Measurements from ENCODE around the gene MYO9A. TPM values are rescaled to one million over a fixed set of nuclear protein-coding genes. Genes with fewer than 3 reads are reported as not detected.

Gene MYO9A
- total RNA-seq, 1 experiment from 2014 or later = 34.0 TPM

- BruUV-seq (replicated peaks) = no TSS peak
- no peaks in the 10 kb centered on the region for H3K79me2 ChIP-seq (ENCODE audit: low read depth)
- H3K9me3 ChIP-seq (ENCODE audit: insufficient read depth, low read depth) = no peaks in the 10 kb centered on the region
- CTCF ChIA-PET = no interaction called here
- H3K4me3 ChIP-seq = no peak overlapping the region
- H3K27me3 ChIP-seq (ENCODE audit: insufficient read depth, low read depth) = no peaks in the 10 kb centered on the region
- H3K4me1 ChIP-seq (replicated peaks; ENCODE audit: insufficient read depth) = no peaks in the 10 kb centered on the region
- intact Hi-C loops (cut with micrococcal nuclease; ENCODE audit: unreplicated experiment) = no loop called here
- no peaks in the 10 kb centered on the region for H3K9me2 ChIP-seq (ENCODE audit: insufficient read depth)
- H3F3A ChIP-seq (ENCODE audit: insufficient read depth, low read depth) = no peaks in the 10 kb centered on the region
- POLR2A ChIA-PET (ENCODE audit: unreplicated experiment) = no interaction called here
- no peak overlapping the region for H3K4me2 ChIP-seq
- H3K36me3 ChIP-seq (ENCODE audit: low read depth) = no peaks in the 10 kb centered on the region
- no peak overlapping the region for H3K27ac ChIP-seq
- no peak overlapping the region for H2AFZ ChIP-seq
- DNase-seq = no peak
- TF ChIP-seq CTCF (conservative IDR thresholded peaks at IDR 0.05) = no peak
- TF ChIP-seq EZH2 (IDR thresholded peaks at IDR 0.05; ENCODE audit: low read depth) = no peak
- H4K20me1 ChIP-seq (ENCODE audit: insufficient read depth) = no peaks in the 10 kb centered on the region
Observed at GRCh38 chr15:72086920-72087648, 30.9 kb downstream of the MYO9A start.

- DNase-seq = no peak
- ChIA-PET CTCF (no interaction called here), POLR2A (ENCODE audit: unreplicated experiment) (no interaction called here)
- Histone ChIP-seq H3K4me2 (no peak overlapping the region), H3K79me2 (ENCODE audit: low read depth) (no peaks in the 10 kb centered on the region), H3K27ac (no peak overlapping the region), H3K9me2 (ENCODE audit: insufficient read depth) (no peaks in the 10 kb centered on the region), H3K36me3 (ENCODE audit: low read depth) (no peaks in the 10 kb centered on the region), H4K20me1 (ENCODE audit: insufficient read depth) (no peaks in the 10 kb centered on the region), H3K9me3 (ENCODE audit: insufficient read depth, low read depth) (no peaks in the 10 kb centered on the region), H3F3A (ENCODE audit: insufficient read depth, low read depth) (no peaks in the 10 kb centered on the region), H3K4me1 (replicated peaks; ENCODE audit: insufficient read depth) (no peaks in the 10 kb centered on the region), H3K4me3 (no peak overlapping the region), H2AFZ (no peak overlapping the region), H3K27me3 (ENCODE audit: insufficient read depth, low read depth) (no peaks in the 10 kb centered on the region)
- intact Hi-C loops (cut with micrococcal nuclease; ENCODE audit: unreplicated experiment) = no loop called here
- BruUV-seq (replicated peaks) = no TSS peak
- no peak for TF ChIP-seq CTCF (conservative IDR thresholded peaks at IDR 0.05)
- TF ChIP-seq EZH2 (IDR thresholded peaks at IDR 0.05; ENCODE audit: low read depth) = no peak
Observed at GRCh38 chr15:72086010-72086697, 31.8 kb downstream of the MYO9A start.

- no peak overlapping the region for H3K4me2 ChIP-seq
- no TSS peak for BruUV-seq (replicated peaks)
- no peaks in the 10 kb centered on the region for H3K4me1 ChIP-seq (replicated peaks; ENCODE audit: insufficient read depth)
- ChIA-PET POLR2A (ENCODE audit: unreplicated experiment) (no interaction called here), CTCF (no interaction called here)
- no peaks in the 10 kb centered on the region for H3K36me3 ChIP-seq (ENCODE audit: low read depth)
- H3K27me3 ChIP-seq (ENCODE audit: insufficient read depth, low read depth) = no peaks in the 10 kb centered on the region
- TF ChIP-seq EZH2 (IDR thresholded peaks at IDR 0.05; ENCODE audit: low read depth) (no peak), CTCF (conservative IDR thresholded peaks at IDR 0.05) (no peak)
- intact Hi-C loops (cut with micrococcal nuclease; ENCODE audit: unreplicated experiment) = no loop called here
- no peaks in the 10 kb centered on the region for H4K20me1 ChIP-seq (ENCODE audit: insufficient read depth)
- H2AFZ ChIP-seq = no peak overlapping the region
- no peak overlapping the region for H3K27ac ChIP-seq
- H3F3A ChIP-seq (ENCODE audit: insufficient read depth, low read depth) = no peaks in the 10 kb centered on the region
- no peaks in the 10 kb centered on the region for H3K9me2 ChIP-seq (ENCODE audit: insufficient read depth)
- no peak for DNase-seq
- no peak overlapping the region for H3K4me3 ChIP-seq
- no peaks in the 10 kb centered on the region for H3K79me2 ChIP-seq (ENCODE audit: low read depth)
- no peaks in the 10 kb centered on the region for H3K9me3 ChIP-seq (ENCODE audit: insufficient read depth, low read depth)
Observed at GRCh38 chr15:72082176-72082575, 35.8 kb downstream of the MYO9A start.
